NCI-H345 treated with DMSO at 0.1 percent for 48 hours (cell line): ENCODE data around the gene MYPN.
"Not testable (repeated sequence)": the region's sequence is repeated elsewhere in the genome, so short reads cannot be mapped to it uniquely, and the experiment has no call there.

Experiments used
- DNase-seq: peaks from one replicate; lab custom pipeline; 2025; ENCODE audit not compliant: unreplicated experiment; lab: John Stamatoyannopoulos, UW

MYPN gene, protein sequence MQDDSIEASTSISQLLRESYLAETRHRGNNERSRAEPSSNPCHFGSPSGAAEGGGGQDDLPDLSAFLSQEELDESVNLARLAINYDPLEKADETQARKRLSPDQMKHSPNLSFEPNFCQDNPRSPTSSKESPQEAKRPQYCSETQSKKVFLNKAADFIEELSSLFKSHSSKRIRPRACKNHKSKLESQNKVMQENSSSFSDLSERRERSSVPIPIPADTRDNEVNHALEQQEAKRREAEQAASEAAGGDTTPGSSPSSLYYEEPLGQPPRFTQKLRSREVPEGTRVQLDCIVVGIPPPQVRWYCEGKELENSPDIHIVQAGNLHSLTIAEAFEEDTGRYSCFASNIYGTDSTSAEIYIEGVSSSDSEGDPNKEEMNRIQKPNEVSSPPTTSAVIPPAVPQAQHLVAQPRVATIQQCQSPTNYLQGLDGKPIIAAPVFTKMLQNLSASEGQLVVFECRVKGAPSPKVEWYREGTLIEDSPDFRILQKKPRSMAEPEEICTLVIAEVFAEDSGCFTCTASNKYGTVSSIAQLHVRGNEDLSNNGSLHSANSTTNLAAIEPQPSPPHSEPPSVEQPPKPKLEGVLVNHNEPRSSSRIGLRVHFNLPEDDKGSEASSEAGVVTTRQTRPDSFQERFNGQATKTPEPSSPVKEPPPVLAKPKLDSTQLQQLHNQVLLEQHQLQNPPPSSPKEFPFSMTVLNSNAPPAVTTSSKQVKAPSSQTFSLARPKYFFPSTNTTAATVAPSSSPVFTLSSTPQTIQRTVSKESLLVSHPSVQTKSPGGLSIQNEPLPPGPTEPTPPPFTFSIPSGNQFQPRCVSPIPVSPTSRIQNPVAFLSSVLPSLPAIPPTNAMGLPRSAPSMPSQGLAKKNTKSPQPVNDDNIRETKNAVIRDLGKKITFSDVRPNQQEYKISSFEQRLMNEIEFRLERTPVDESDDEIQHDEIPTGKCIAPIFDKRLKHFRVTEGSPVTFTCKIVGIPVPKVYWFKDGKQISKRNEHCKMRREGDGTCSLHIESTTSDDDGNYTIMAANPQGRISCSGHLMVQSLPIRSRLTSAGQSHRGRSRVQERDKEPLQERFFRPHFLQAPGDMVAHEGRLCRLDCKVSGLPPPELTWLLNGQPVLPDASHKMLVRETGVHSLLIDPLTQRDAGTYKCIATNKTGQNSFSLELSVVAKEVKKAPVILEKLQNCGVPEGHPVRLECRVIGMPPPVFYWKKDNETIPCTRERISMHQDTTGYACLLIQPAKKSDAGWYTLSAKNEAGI (N-terminal part only)

DNA sequence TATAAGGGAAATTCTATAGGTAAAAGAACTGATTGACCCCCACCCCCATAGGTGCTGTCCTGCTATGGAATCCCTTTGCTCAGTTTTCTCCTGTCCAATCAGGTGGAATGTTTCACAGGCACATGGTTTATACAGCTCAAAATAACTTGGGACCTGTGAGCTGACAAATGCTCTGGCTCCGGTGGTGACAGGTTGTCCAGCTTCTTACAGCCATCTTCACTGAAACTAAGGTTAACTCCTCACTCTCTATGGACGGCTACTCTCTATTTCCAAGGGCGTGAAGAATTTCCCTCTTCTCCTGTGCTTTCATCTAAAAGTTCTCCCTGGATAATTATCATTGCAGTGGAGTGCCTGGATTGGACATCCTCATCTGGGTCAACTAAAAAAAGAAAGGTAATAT, at the start of gene MYPN:
Gene MYPN, plus strand, starts transcription at position 158 of the 400 bp plus-strand sequence. CDS start 11,951 bp downstream, outside the sequence.
- no peak for DNase-seq

DNA sequence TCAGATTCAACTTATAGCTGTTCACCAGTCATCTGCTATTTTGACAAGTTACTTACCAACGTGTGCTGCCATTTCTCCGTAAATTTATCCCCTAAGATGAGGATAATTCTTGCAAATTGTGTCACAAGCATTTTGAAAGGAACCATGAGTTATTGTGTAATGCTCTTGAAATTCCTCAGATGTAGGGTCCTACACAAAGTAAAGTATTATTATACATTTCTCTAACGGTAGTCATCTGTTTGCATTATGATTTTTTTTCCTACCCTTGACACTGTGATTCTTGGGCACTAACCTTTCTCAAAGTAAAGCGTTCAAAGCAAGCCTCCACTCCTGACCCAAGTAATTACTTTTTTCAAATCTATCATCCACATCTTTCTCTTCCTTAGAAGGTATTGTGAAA, 42.3 kb upstream of the MYPN start:
- DNase-seq = no peak

DNA sequence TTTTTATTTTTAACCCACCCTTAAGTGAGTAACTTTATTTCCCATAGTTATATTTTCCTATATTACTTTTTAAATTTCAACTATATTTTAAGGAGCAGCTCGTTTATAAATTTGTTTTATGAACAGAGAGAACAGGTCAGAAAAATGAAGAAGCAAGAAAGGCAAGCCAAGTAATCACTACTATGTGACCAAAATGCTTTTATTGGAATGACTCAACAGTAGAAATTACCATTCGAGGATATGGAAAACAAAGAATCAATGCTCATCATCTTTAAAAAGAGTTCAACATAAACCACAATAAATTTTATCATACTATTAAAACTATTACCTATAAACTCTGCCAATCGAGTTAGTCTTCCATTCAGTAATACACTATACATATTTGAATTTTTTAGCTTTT, 41.8 kb upstream of the MYPN start:
- no peak for DNase-seq

DNA sequence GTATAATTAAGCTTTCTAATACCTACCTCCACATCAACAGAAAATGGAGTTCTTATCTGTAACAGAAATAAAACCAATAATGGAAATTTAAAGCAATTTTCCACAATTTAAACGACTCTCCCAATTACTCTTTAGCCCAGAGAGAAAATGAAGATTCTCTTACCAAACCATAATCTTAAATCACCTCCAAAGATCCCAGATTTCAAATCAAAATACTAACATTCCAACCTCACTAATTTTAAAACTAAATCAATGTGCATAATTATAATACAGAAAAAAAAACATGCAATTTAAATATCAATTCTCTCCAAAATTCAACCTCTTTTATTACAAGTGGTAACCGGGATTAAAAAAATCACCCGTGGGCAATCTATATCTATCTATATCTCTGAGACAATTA, 35.7 kb upstream of the MYPN start:
- no peak for DNase-seq

DNA sequence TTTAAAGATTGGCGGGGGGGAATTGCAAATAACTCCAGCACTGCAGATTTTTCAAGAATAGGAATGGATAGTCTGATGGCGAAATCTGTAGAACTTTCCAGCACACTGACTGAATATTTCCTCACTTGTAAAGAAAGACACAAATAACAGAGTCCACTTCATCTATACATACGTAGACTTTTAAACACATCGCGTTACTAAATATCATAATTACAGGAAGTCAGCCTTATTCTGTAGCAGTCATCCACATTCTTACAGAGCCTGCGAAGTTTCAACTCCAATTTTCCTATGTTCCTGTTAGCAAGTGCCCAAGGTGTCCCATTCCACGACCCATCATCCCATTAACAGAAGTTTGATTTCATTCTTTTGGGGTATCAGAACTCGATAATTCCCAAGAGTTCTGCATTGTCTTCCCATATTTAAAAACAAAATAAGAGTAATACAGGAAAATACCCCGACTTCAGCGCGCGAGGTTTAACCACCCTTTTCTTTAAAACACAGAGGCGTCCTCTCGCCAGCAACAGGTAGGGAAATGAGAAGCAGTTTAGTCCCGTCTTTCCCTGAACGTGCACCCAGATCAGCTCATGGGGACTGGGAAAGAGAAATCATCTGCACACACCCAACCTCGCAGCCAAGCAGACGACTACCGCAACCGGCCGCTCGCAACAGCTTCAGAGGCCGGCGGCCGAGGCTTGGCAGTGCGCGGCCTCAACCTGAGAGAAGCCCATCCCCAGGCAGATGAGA, 35.1 kb upstream of the MYPN start:
- DNase-seq = no peak

DNA sequence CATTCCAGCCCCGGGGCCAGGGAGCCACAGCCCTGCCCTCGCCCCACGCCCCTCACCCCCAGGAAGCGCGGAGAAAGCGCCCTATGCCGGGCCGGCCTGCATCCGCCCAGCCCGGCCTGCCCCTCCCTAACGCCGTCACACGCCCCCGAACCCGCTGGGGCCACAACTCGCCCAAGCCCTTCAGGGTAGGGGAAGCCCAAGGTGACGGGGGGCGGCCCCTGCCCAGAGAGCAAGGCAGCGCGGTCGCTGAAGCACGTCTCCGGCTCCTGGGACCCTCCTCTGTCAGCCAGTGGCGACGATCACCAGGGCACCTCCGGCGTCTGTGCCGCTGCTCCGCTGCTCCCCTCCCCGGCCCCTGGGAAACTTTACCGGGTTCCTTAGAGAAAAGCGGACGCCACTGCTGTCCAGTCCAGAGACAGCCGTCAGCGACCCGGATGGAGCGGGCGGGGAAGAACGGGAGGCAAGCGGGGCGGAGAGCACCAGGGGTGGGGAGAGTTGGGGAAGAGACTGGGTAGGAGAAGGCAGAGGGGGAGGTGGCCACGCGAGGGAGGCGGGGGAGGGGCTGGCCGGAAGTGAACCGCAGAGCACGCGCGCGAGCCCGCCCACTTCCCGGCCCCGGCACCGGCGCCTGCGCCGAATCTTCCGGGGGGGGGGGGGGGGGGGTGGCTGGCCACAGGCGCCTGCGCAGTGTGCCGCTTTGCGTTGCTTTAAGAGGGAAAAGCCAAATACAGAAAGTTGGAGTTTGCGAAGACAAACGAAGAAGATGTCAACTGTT, 34.3 kb upstream of the MYPN start, which contains the start of gene HERC4:
Gene HERC4, minus strand, starts transcription at position 509 of the 775 bp plus-strand sequence. CDS start 2,175 bp downstream, outside the sequence.
- peak; percentile 66 for DNase-seq

DNA sequence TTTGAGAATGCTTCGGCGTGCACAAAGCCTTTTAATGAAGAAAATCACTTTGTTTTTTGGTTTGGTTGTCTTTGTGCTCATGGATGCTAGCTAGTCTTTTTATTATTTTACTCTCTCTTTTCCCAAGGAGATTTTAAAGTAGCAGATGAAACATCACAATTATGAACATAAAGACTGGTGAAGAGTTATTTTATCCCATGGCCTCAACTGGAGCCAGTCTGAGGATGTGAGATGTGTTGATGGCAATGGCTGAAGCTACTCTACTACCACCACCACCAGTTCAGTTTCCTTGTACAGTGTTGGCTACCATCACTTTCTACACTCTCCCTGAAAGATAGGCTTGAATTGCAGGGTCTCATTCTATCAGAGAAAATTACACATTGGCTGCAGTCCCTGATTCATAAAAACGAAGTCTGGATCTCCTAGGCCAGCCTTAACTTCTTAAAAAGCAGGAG, 33.7 kb upstream of the MYPN start:
- no peak for DNase-seq

DNA sequence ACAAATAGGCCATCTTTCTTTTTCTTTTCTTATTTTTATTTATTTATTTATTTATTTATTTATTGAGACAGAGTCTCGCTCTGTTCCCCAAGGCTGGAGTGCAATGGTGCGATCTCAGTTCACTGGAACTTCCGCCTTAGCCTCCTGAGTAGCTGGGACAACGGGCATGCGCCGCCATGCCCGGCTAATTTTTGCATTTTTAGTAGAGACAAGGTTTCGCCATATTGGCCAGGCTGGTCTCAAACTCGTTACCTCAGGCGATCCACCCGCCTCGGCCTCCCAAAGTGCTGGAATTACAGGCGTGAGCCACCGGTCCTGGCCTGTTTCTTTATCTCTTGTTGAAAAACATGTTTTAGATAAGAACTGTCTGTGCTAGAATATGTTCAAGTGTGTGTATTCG, 33.2 kb upstream of the MYPN start:
- DNase-seq = not testable (repeated sequence)

DNA sequence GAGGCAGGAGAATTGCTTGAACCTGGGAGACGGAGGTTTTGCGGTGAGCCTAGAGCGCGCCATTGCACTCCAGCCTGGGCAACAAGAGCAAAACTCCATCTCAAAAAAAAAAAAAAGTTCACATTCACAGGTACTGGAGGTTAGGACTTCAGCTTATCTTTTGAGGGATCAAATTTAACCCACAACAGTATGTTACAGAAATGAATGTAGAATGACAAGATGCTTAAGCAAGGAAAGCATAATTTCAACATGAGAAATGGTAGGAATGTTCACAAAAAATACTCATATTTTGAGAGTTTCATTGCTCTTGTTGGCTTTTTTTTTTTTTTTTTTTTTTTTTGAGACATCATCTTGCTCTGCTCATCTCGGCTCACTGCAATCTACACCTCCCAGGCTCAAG, 32.3 kb upstream of the MYPN start:
- DNase-seq = no peak

DNA sequence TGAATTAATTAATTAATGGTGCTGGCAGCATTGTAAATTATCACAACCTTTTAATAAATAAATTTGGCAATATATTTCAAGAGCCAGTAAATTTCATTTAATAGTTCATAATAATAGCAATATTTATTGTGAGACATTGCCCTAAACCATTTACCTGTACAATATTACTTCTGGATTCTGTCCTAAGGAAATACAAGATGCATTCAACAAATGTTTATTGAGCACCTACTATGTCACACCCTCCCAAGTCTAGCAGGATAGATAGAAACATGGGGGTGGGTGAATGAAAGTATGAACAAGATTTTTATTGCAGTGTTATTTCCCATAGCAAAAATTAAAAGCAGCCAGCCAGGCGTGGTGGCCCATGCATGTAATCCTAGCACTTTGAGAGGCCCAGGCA, 29.9 kb upstream of the MYPN start:
- DNase-seq = no peak

DNA sequence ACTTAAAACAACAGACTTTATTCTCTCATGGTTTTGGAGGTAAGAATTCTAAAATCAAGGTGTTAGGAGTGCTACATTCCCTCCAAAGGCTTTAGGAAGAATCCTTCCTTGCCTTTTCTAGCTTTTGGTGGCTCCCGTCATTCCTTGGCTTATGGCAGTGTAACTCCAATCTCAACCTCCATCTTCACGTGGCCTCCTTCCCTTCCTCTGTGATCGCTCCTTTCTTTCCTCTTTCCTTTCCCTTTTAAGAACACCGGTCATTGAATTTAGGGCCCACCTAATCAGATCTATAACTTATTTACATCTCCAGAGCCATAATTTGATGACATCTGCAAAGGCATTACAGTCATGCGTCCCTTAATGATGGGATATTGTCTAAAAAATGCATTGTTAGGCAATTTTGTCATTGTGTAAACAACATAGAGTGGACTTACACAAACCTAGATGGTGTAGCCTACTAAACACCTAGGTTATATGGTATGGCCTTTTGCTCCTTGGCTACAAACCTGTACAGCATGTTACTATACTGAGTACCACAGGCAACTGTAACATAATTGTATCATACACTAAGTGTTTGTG, 28.3 kb upstream of the MYPN start:
- DNase-seq = no peak

DNA sequence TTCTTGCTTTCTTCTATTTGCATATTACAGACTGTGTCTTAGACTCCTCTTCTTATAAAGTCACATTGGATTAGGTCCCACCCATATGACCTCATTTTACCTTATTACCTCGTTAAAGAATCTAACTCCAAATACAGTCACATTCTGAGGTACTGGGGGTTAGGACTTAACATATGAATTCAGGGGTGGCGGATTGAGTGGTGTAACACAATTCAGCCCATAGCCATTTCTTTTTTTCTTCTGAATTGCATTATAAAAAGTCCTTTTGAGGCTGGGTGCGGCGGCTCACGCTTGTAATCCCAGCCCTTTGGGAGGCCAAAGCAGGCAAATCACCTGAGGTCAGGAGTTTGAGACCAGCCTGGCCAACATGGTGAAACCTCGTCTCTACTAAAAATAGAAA, 27.4 kb upstream of the MYPN start:
- DNase-seq = no peak

DNA sequence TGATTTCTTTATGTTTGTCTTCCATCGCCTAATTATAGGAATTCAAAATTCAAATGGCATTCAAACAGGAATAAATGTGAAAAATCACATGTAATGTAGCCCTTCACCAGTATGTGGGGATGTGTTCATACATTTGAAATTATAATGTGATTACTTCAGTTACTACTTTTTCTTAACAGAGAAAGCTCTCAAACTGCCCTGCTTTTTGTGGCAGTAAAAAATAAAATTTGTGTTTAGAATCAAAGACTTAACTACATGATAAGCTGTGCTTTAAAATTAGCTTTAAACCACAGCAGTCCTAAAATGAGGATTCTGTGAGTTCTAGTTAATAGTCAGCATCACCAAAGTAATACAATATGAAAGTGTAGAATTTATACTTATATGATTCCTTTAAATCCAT, 26.4 kb upstream of the MYPN start:
- no peak for DNase-seq

DNA sequence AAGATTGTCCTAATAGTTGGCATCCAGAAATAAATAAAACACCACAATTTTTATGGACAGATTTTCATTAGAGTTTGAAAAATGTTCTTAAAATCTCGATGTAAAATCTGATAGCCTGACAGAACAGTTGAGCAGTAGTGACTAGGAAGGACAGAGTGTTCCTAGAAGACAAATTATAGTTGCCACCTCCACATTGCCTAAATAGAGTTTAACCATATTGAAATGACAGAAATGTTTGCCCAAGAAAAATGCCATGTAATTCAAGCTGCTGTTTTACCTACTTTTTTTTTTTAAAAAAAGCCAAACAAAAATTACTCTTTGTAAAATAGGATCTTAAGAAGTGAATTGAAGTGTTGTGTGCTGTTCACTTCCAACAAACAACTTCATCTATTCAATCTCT, 25.3 kb upstream of the MYPN start:
- DNase-seq = no peak

DNA sequence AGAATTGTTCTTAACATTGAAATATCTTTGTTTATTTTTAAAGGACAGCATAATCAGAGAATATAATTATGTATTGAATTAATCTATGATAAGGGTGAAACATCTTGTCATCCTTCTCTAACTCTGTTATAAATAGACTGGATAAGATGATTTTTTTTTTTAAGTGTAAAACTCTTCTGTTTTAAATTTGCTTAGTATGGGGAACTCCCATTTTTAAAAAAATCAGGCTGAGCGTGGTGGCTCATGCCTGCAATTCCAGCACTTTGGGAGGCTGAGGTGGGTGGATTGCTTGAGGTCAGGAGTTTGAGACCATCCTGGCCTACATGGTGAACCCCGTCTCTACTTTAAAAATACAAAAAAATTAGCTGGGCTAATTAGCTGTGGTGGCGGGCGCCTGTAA, 24.8 kb upstream of the MYPN start:
- no peak for DNase-seq

DNA sequence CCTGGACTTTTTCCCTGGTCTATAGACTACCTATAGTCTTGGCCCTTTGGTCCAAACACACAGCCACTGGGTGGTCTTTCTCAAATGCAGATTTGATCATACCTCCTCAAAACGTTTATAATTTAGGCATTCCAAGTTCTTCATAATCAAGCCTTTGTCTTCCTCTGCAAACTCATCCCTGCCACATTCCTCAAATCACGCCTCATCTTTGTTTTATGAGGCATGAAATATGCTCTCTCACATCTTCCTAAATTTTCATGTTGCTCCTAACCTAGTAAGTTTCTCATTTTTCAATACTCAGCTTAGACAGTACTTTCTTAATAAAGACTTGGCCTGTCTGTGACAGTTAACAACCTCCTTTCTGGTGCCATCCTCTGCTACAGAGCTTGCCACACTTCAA, 23.3 kb upstream of the MYPN start:
- no peak for DNase-seq

DNA sequence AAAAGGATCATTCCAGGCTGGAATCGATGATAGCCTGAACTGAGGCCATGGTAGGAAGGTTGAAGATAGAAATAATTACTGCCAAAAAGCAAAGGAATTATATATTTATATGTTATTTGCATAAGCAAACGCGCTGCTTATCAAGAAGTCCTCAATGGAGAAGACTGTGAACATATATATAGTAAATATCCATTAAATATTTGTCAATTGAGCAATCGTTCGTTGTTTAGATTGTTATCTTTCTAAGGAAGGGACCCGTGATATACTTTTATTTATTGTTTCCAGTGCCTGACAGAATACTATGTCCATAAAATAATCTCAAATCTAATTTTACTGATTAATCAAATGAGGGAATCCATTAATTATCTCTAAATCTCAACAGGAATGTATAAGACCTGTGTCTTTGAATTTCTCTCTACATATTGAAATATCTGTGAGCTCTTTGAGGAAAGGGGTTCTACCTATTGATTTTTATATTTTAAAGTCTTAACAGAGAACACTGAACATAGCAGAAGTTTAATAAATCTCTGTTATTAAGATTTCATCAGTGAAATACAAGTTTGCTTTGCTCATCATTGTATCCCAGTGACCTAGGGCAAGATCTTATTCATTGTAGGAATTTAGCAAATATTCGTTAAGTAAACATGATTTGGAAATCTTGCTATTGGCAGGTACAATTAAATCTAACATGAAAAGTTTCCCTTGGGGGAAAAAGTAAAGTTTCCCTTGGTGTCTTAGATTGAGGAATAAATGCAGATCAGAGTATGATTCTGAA, 22.2 kb upstream of the MYPN start:
- no peak for DNase-seq

DNA sequence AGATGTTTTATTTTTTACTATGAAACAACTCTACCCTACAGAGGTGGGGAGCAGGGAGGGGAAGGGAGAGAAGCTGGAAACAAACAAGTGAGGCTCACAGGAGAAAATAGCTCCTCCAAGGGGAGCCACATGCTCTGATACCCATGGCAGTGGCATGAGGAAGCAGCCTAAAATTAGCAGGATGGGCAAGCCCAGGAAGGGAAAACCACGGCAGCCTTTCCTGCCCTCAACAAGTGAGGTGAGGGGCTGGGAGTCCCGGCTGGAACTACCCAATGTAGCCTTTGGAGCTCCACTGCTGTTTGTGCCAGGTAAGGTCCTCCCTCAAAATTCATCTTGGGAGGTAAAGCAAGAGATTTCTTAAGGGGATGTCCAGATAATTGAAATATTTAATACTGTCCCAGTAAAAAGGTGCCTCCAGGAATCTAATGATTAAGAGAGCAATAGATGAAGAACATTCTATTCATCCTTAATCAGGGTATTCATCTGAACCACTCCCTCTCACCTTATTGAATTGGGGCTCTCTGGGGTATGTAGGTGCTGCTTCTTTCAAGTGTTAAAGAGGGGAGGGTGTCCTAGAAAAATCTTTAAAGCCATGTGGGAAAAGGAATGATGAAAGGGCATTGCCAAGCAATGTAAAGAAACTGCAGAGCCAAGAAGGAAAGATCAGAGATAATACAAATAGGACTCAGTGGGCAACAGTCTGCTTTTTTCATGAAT, 21.4 kb upstream of the MYPN start:
- no peak for DNase-seq
